Stimulated activated naive CD8-positive, alpha-beta T cell treated with anti-CD3 and anti-CD28 coated beads, Interleukin-15, Interleukin-2, amounts not matched to agents 100 U/mL and 50 U/mL, for 24 hours (primary cell): ENCODE results near the gene MAGEA3.
"Not testable (repeated sequence)": the region's sequence is repeated elsewhere in the genome, so short reads cannot be mapped to it uniquely, and the experiment has no call there.

Experiments
- ATAC-seq: fragments of 150-1000 bp; cut with Tn5 transposase; one replicate; pipeline ENCODE4 v1.10.0; 2021
- DNase-seq: peaks from one replicate; pipeline ENCODE4 v3.0.0; 2021

Gene MAGEA3

DNA sequence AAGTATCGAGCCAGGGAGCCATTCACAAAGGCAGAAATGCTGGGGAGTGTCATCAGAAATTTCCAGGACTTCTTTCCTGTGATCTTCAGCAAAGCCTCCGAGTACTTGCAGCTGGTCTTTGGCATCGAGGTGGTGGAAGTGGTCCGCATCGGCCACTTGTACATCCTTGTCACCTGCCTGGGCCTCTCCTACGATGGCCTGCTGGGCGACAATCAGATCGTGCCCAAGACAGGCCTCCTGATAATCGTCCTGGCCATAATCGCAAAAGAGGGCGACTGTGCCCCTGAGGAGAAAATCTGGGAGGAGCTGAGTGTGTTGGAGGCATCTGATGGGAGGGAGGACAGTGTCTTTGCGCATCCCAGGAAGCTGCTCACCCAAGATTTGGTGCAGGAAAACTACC is 37.9 kb downstream of the MAGEA3 start:
- ATAC-seq, DNase-seq: not testable (repeated sequence)

GRCh38 chrX:152738560-152738959 is 40.0 kb downstream of the MAGEA3 start:
- ATAC-seq (no peak), DNase-seq (no peak)
